ENCODE data around the gene IGSF21.

The IGSF21 gene

DNA sequence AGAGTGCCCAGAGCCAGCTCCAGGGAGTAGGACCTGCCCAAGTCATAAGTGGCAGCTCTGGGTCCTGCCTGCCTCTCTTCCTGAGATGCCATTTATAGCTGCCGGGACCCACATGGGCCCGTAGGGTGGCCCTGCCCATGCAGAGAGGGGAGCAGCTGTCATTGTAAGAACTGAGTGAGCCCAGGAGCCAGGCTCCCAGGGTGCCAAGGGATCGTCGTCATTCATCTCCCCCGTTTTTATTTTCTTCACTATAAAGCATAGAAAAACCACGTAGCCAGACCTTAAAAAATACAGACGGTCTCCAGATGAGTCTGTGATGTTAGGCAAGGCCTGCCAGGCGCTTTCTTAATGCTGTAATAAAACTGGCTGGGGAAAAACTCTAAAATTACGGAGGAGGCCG, 90.7 kb downstream of the IGSF21 start:
- Histone ChIP-seq H4K20me1 (ENCODE audit: insufficient read depth, low read length) (no peaks in the 10 kb centered on the region), H3K9ac (ENCODE audit: low read length) (no peak overlapping the region), H3K36me3 (replicated peaks; ENCODE audit: low read depth, low read length) (no peaks in the 10 kb centered on the region), H3K4me3 (ENCODE audit: low read length) (no peak overlapping the region), H3K9me3 (ENCODE audit: insufficient read depth, low read length) (no peaks in the 10 kb centered on the region), H3K27ac (ENCODE audit: low read length) (no peak overlapping the region), H2AFZ (ENCODE audit: low read depth, low read length) (no peak overlapping the region), H3K4me1 (ENCODE audit: low read length) (no peaks in the 10 kb centered on the region), H3K27me3 (ENCODE audit: low read depth, low read length) (no peaks in the 10 kb centered on the region), H3K4me2 (ENCODE audit: low read length) (no peak overlapping the region), H3K79me2 (ENCODE audit: low read length) (no peaks in the 10 kb centered on the region)
- TF ChIP-seq, protein P1, sequence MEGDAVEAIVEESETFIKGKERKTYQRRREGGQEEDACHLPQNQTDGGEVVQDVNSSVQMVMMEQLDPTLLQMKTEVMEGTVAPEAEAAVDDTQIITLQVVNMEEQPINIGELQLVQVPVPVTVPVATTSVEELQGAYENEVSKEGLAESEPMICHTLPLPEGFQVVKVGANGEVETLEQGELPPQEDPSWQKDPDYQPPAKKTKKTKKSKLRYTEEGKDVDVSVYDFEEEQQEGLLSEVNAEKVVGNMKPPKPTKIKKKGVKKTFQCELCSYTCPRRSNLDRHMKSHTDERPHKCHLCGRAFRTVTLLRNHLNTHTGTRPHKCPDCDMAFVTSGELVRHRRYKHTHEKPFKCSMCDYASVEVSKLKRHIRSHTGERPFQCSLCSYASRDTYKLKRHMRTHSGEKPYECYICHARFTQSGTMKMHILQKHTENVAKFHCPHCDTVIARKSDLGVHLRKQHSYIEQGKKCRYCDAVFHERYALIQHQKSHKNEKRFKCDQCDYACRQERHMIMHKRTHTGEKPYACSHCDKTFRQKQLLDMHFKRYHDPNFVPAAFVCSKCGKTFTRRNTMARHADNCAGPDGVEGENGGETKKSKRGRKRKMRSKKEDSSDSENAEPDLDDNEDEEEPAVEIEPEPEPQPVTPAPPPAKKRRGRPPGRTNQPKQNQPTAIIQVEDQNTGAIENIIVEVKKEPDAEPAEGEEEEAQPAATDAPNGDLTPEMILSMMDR (IDR thresholded peaks at IDR 0.05; ENCODE audit: low read depth, low read length), result no peak
- no peak for TF ChIP-seq EZH2phosphoT487 (IDR thresholded peaks at IDR 0.05; ENCODE audit: low read depth)

DNA sequence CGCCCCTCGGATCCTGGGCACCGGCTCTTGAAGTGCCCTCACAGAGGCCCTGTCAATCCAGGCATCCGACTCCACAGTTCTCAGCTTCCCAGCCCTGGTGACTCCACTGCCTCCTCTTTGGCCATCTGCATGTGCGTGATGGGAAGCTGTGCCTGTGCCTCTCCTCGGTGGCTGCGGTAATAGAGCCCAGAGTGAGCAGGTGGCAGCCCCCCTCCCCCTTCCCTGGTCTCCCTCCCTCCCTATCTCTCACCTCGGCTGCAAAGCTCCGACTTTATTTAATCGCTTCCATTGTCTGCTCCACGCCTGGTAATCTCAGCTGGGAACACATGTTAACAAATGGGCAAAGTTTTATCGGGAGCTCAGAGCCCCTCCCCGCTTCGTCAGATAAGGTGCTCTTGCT, 91.9 kb downstream of the IGSF21 start:
- no peaks in the 10 kb centered on the region for H3K4me1 ChIP-seq (ENCODE audit: low read length)
- no peaks in the 10 kb centered on the region for H4K20me1 ChIP-seq (ENCODE audit: insufficient read depth, low read length)
- H3K9ac ChIP-seq (ENCODE audit: low read length), result no peak overlapping the region
- no peaks in the 10 kb centered on the region for H3K36me3 ChIP-seq (replicated peaks; ENCODE audit: low read depth, low read length)
- H2AFZ ChIP-seq (ENCODE audit: low read depth, low read length), result no peak overlapping the region
- no peak overlapping the region for H3K4me3 ChIP-seq (ENCODE audit: low read length)
- H3K9me3 ChIP-seq (ENCODE audit: insufficient read depth, low read length), result no peaks in the 10 kb centered on the region
- no peak for TF ChIP-seq EZH2phosphoT487 (IDR thresholded peaks at IDR 0.05; ENCODE audit: low read depth)
- TF ChIP-seq, protein P1 (IDR thresholded peaks at IDR 0.05; ENCODE audit: low read depth, low read length), result no peak
- no peak overlapping the region for H3K27ac ChIP-seq (ENCODE audit: low read length)
- H3K27me3 ChIP-seq (ENCODE audit: low read depth, low read length), result no peaks in the 10 kb centered on the region
- no peak overlapping the region for H3K4me2 ChIP-seq (ENCODE audit: low read length)
- H3K79me2 ChIP-seq (ENCODE audit: low read length), result no peaks in the 10 kb centered on the region

DNA sequence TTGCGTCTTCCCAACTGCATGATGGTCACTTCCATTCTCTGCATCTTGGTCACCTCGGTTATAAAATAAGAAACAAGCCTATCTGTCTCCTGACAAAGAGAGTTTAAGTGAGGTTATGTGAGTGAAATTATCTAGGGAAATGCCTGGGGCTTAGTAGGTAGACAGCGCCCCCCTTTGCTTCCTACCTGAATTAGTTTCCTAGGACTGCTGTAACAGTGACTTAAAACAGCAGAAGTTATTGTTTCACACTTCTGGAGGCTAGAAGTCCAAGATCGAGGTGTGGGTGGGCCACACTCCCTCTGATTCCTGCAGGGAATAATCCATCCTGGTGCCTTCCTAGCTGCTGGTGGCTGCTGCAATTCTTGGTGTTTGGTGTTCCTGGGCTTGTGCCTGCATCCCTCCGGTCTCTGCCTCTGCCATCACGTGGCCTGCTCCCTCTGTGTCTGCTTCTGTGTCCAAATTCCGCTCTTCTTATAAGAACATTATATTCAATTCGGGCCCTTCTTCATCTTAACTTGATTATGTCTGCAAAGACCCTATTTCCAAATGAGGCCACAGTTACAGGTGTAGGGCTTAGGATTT, 92.6 kb downstream of the IGSF21 start:
- no peaks in the 10 kb centered on the region for H3K79me2 ChIP-seq (ENCODE audit: low read length)
- no peaks in the 10 kb centered on the region for H3K4me1 ChIP-seq (ENCODE audit: low read length)
- H2AFZ ChIP-seq (ENCODE audit: low read depth, low read length), result no peak overlapping the region
- no peak overlapping the region for H3K4me2 ChIP-seq (ENCODE audit: low read length)
- no peak overlapping the region for H3K9ac ChIP-seq (ENCODE audit: low read length)
- no peaks in the 10 kb centered on the region for H3K36me3 ChIP-seq (replicated peaks; ENCODE audit: low read depth, low read length)
- H3K4me3 ChIP-seq (ENCODE audit: low read length), result no peak overlapping the region
- TF ChIP-seq, protein P1 (IDR thresholded peaks at IDR 0.05; ENCODE audit: low read depth, low read length), result no peak
- no peak for TF ChIP-seq EZH2phosphoT487 (IDR thresholded peaks at IDR 0.05; ENCODE audit: low read depth)
- H3K27me3 ChIP-seq (ENCODE audit: low read depth, low read length), result no peaks in the 10 kb centered on the region
- no peak overlapping the region for H3K27ac ChIP-seq (ENCODE audit: low read length)
- no peaks in the 10 kb centered on the region for H4K20me1 ChIP-seq (ENCODE audit: insufficient read depth, low read length)
- H3K9me3 ChIP-seq (ENCODE audit: insufficient read depth, low read length), result no peaks in the 10 kb centered on the region

DNA sequence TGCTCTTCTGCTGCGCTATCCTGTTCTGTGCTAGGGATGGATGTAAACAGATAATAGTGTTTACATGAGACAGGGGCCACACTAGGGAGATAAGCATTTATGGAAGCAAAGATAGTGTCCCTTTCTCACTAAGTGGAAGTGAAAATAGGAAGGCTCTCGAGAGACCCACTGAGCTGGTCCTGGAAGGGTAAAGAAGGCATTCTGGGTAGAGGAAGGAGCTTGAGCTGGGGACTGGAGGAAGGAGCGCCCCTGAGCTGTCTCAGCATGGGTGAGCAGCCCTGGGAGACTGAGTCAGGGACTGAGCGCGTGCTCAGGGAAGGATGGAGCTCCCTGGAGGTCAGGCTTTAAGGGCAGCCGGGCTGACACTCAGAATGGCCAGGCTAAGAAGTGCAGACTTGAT, 93.3 kb downstream of the IGSF21 start:
- H3K79me2 ChIP-seq (ENCODE audit: low read length), result no peaks in the 10 kb centered on the region
- no peak overlapping the region for H3K9ac ChIP-seq (ENCODE audit: low read length)
- no peaks in the 10 kb centered on the region for H4K20me1 ChIP-seq (ENCODE audit: insufficient read depth, low read length)
- no peak overlapping the region for H3K4me2 ChIP-seq (ENCODE audit: low read length)
- H3K4me3 ChIP-seq (ENCODE audit: low read length), result no peak overlapping the region
- no peaks in the 10 kb centered on the region for H3K9me3 ChIP-seq (ENCODE audit: insufficient read depth, low read length)
- TF ChIP-seq, protein P1 (IDR thresholded peaks at IDR 0.05; ENCODE audit: low read depth, low read length), result no peak
- no peak for TF ChIP-seq EZH2phosphoT487 (IDR thresholded peaks at IDR 0.05; ENCODE audit: low read depth)
- H3K36me3 ChIP-seq (replicated peaks; ENCODE audit: low read depth, low read length), result no peaks in the 10 kb centered on the region
- no peaks in the 10 kb centered on the region for H3K4me1 ChIP-seq (ENCODE audit: low read length)
- H2AFZ ChIP-seq (ENCODE audit: low read depth, low read length), result no peak overlapping the region
- H3K27ac ChIP-seq (ENCODE audit: low read length), result no peak overlapping the region
- no peaks in the 10 kb centered on the region for H3K27me3 ChIP-seq (ENCODE audit: low read depth, low read length)

All from OCI-LY3 (cell line).